Measurements from ENCODE around the gene CRTC3. TPM values are rescaled to one million over a fixed set of nuclear protein-coding genes. Genes with fewer than 3 reads are reported as not detected.
"Not testable (repeated sequence)": the region's sequence is repeated elsewhere in the genome, so short reads cannot be mapped to it uniquely, and the experiment has no call there.

Gene CRTC3
- total and polyA plus RNA-seq, 2 donors (not counting 1 experiment from before 2014, with no cell fraction given), result 18.3 to 23.4 TPM

DNA sequence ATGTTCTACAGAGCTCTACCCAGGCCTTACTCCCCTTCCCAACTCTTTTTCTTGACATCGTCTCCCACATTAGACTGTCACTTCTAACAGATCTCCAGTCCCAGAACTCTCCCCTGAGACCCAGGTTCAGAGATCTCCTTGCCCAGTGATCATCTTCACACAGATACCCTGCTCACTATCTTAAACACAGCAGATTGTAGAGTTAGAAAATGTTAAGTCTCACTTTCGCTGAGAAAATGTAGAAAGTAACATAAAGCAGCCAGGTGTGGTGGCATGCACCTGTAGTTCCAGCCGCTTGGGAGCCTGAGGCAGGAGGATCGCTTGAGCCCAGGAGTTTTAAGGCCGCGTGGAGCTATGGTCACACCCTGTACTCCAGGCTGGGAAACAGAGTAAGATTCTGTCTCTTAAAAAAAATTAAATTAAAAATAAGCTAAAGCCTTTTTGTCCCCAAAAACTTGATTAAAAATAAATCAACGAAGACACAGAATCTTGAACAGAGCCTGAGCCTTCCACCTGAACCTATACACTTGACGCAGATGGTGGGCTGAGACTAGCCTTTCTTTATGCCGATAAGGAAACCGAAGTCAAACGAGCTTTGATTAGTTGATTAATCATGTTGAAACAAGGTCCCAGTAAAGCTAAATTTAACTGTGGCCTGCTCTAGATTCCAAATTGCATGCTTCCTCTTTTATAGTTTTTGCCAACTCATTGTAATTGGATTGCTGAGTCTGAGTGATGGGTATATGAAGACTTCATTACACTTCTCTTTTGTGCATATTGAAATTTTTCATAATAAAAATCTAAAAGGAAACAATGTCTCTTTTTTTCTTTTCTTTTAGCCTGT is 156.1 kb downstream of the CRTC3 start:
- H3K9me3 ChIP-seq (ENCODE audit: control insufficient read depth, insufficient read depth, low read depth, low read length), result no peaks in the 10 kb centered on the region
- H3K79me2 ChIP-seq (ENCODE audit: control insufficient read depth, insufficient read depth, low read length), result no peaks in the 10 kb centered on the region
- no peaks in the 10 kb centered on the region for H4K20me1 ChIP-seq (ENCODE audit: control insufficient read depth, extremely low read depth, insufficient read depth, low read length)
- no peak overlapping the region for H3K27ac ChIP-seq (ENCODE audit: insufficient read depth, low read length)
- H3K27me3 ChIP-seq (ENCODE audit: control insufficient read depth, insufficient read depth, low read length), result no peaks in the 10 kb centered on the region
- H3K4me3 ChIP-seq (replicated peaks in 1 of 4; ENCODE audit: control extremely low read depth in 1 of 4, insufficient read depth in 1 of 4, low read depth in 3 of 4, low read length in 4 of 4), result no peak overlapping the region
- no peak for TF ChIP-seq EZH2 (IDR thresholded peaks at IDR 0.05; ENCODE audit: low read length, missing control alignments)
- TF ChIP-seq, protein P1, sequence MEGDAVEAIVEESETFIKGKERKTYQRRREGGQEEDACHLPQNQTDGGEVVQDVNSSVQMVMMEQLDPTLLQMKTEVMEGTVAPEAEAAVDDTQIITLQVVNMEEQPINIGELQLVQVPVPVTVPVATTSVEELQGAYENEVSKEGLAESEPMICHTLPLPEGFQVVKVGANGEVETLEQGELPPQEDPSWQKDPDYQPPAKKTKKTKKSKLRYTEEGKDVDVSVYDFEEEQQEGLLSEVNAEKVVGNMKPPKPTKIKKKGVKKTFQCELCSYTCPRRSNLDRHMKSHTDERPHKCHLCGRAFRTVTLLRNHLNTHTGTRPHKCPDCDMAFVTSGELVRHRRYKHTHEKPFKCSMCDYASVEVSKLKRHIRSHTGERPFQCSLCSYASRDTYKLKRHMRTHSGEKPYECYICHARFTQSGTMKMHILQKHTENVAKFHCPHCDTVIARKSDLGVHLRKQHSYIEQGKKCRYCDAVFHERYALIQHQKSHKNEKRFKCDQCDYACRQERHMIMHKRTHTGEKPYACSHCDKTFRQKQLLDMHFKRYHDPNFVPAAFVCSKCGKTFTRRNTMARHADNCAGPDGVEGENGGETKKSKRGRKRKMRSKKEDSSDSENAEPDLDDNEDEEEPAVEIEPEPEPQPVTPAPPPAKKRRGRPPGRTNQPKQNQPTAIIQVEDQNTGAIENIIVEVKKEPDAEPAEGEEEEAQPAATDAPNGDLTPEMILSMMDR (conservative IDR thresholded peaks at IDR 0.05 in 1 of 2, IDR thresholded peaks at IDR 0.05 in 1 of 2; ENCODE audit: low read depth in 1 of 2, low read length in 2 of 2), result no peak
- DNase-seq (ENCODE audit: low read depth in 2 of 2), result no peak
- H3K9ac ChIP-seq (ENCODE audit: insufficient read depth, low read length), result no peak overlapping the region
- peaks cover 8% of the 10 kb centered on the region for H3K4me1 ChIP-seq (ENCODE audit: control insufficient read depth, extremely low read depth, insufficient read depth, low read length)
- H3K36me3 ChIP-seq (ENCODE audit: control insufficient read depth, insufficient read depth, low read length), result no peaks in the 10 kb centered on the region
- no peak overlapping the region for H3K4me2 ChIP-seq (ENCODE audit: extremely low read depth, insufficient read depth, low read length)
- no peak overlapping the region for H2AFZ ChIP-seq (ENCODE audit: low read length)

GRCh38 chr15:90686435-90687218 is 156.9 kb downstream of the CRTC3 start:
- TF ChIP-seq, protein P1 (conservative IDR thresholded peaks at IDR 0.05 in 1 of 2, IDR thresholded peaks at IDR 0.05 in 1 of 2; ENCODE audit: low read depth in 1 of 2, low read length in 2 of 2), result no peak
- no peak for TF ChIP-seq EZH2 (IDR thresholded peaks at IDR 0.05; ENCODE audit: low read length, missing control alignments)
- DNase-seq (ENCODE audit: low read depth in 2 of 2), result no peak

DNA sequence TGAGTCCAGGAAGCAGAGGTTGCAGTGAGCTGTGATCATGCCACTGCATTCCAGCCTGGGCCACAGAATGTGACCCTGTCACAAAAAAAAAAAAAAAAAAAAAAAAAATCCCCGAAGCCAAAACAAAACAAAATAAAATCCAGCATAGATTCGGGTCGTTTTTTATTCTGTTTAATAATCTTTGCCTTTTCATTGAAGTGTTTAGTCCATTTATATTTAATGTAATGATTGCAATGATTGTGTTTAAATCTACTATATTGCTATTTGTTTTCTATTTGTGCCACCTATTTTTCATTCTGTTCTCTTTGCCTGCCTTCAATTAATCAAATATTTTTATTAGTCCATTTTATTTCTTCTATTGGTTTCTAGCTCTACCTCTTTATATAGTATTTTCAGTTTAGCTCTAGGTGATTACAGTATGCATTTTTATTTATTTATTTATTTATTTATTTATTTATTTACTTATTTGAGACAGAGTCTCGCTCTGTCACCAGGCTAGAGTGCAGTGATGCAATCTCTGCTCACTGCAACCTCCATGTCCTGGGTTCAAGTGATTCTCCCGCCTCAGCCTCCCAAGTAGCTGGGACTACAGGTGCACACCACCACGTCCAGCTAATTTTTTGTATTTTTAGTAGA is 159.7 kb downstream of the CRTC3 start:
- not testable (repeated sequence) for DNase-seq (ENCODE audit: low read depth in 2 of 2)

More at GRCh38 chr15:90686435-90687218, 156.9 kb downstream of the CRTC3 start:
- Histone ChIP-seq H4K20me1 (ENCODE audit: control insufficient read depth, extremely low read depth, insufficient read depth, low read length) (no peaks in the 10 kb centered on the region), H3K4me2 (ENCODE audit: extremely low read depth, insufficient read depth, low read length) (no peak overlapping the region), H3K79me2 (ENCODE audit: control insufficient read depth, insufficient read depth, low read length) (no peaks in the 10 kb centered on the region), H3K4me1 (ENCODE audit: control insufficient read depth, extremely low read depth, insufficient read depth, low read length) (peaks cover 2% of the 10 kb centered on the region), H3K9ac (ENCODE audit: insufficient read depth, low read length) (no peak overlapping the region), H3K27me3 (ENCODE audit: control insufficient read depth, insufficient read depth, low read length) (no peaks in the 10 kb centered on the region), H3K36me3 (ENCODE audit: control insufficient read depth, insufficient read depth, low read length) (no peaks in the 10 kb centered on the region), H3K9me3 (ENCODE audit: control insufficient read depth, insufficient read depth, low read depth, low read length) (no peaks in the 10 kb centered on the region), H3K27ac (ENCODE audit: insufficient read depth, low read length) (no peak overlapping the region), H2AFZ (ENCODE audit: low read length) (no peak overlapping the region), H3K4me3 (replicated peaks in 1 of 4; ENCODE audit: control extremely low read depth in 1 of 4, insufficient read depth in 1 of 4, low read depth in 3 of 4, low read length in 4 of 4) (no peak overlapping the region)

More for the DNA sequence above, 159.7 kb downstream of the CRTC3 start:
- not testable (repeated sequence) for H3K9ac ChIP-seq (ENCODE audit: insufficient read depth, low read length); H3K27ac ChIP-seq (ENCODE audit: insufficient read depth, low read length); H3K4me2 ChIP-seq (ENCODE audit: extremely low read depth, insufficient read depth, low read length); H3K9me3 ChIP-seq (ENCODE audit: control insufficient read depth, insufficient read depth, low read depth, low read length); H3K36me3 ChIP-seq (ENCODE audit: control insufficient read depth, insufficient read depth, low read length); H2AFZ ChIP-seq (ENCODE audit: low read length); H3K4me3 ChIP-seq (replicated peaks in 1 of 4; ENCODE audit: control extremely low read depth in 1 of 4, insufficient read depth in 1 of 4, low read depth in 3 of 4, low read length in 4 of 4); H3K4me1 ChIP-seq (ENCODE audit: control insufficient read depth, extremely low read depth, insufficient read depth, low read length); H4K20me1 ChIP-seq (ENCODE audit: control insufficient read depth, extremely low read depth, insufficient read depth, low read length); H3K27me3 ChIP-seq (ENCODE audit: control insufficient read depth, insufficient read depth, low read length); H3K79me2 ChIP-seq (ENCODE audit: control insufficient read depth, insufficient read depth, low read length)

Data from fibroblast of lung (primary cell).